GM18499 (cell line): ENCODE measurements around the gene APBA2.

Experiments
- ATAC-seq: cut with Tn5 transposase; IDR thresholded peaks from one replicate; pipeline ENCODE4 v1.9.1; 2021; ENCODE audit warnings: moderate number of reproducible peaks; ENCODE audit not compliant: insufficient read depth, unreplicated experiment

Gene APBA2

GRCh38 chr15:28930011-28930410 is 44.2 kb downstream of the APBA2 start:
- ATAC-seq, result no peak

DNA sequence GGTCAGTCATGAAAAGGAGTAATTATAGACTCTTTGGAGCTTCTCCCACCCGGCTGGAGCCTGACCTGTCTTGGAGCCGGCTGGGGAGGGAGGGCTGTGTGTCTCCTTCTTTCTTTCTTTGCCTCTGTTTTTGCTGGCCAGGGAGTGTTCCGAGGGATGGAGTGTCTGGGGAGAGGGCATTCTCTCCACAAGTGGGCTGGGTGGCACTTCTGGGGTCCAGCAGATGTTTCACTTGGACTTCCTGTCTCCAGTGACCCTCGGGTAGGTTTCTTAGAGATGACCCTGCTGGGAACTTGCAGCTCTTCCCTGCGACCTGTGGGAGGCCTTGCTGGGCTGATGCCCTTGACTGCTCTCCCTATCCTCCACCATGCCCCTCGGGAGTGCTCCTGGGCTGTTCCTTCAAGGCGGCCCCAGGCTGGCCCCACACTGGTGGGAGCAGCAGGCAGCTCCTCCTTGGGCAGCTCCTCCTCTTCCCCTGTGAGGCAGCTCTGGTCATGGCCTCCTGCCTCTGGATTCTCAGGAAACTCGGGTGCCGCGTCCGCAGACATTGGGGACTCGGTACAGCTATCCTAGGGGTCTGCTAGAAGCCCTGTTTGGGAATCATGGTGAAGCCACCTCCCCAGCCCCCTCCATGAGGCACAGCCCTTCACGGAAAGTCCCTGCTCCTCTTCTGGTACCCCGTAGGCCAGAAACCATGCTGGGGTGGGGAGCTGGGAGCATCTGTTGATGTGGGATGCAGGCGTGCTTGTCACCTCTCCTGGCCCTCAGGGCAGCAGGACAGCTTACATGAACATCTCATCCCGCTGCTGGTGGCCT is 44.9 kb downstream of the APBA2 start:
- ATAC-seq, result no peak

DNA sequence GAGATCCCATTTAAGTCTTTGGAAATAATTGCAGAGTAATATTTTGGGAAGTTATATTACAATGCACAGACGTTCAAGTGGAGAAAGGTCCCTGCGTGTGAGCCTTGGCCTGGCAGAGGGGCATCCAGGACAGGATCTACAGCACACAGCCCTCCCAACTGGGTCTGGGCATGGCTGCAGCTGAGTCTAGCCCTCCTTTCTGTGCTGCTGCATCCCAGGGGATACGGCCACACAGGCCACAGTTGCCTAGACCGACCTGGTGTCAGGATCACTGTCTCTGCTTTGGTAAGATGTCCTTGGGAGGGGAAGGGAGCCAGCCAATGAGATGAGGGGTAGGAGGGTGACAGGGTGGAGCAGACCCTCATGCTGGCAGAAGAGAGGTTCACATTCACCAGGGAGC is 46.1 kb downstream of the APBA2 start:
- no peak for ATAC-seq

DNA sequence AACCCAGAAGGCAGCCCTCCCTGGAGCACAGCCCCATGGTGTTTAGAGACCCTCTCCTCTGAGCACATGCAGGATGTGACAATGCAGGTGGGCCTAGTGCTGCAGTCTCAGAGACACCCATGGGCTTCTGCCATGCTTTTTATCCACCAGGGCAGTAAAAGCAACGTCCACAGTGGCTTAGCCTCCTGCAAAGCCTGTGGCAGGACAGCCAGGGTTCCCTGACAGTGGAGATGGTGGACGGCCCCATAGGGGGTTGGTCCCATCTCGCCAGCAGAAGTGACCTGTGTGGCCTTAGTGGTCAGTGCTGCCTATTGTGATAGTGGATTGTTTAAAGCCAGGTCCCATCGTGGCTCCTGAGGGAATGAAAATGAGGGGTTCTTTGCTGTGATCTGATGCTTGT is 46.6 kb downstream of the APBA2 start:
- ATAC-seq, result no peak

DNA sequence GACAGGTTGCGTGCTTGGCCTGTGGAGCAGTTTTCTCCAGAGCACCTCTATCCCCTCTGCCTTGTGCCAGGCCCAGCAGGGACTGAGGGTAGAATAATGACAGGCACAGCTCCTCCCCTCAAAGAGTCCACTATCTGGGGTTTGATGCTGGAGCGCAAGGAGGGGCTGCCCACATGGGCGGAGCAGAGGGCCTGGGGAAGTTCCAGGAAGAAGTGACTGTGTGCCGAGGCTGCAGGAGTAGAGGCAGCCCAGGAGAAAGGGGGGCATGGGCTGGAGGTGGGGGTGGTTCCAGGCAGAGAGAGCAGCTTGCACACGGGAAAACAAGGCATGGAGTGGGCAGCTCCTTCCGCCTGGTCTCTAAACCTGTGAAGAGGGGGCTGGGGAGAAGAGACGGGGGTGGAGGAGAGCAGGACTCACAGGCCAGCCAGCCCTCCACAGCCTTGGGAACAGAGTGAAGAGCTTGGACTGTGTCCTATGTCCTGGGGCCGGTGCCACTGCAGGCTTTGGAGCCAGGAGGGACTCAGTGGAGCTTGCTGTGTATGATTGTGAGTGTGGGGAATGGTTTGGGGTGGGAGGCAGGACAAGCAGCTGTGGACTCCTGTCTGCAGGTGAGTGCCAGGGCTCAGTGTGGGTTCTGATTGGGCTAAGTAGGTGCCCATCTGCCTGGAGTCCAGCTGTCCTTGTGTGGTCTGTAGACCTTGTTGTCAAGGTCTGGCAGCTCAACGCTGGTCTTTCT is 48.1 kb downstream of the APBA2 start:
- no peak for ATAC-seq

DNA sequence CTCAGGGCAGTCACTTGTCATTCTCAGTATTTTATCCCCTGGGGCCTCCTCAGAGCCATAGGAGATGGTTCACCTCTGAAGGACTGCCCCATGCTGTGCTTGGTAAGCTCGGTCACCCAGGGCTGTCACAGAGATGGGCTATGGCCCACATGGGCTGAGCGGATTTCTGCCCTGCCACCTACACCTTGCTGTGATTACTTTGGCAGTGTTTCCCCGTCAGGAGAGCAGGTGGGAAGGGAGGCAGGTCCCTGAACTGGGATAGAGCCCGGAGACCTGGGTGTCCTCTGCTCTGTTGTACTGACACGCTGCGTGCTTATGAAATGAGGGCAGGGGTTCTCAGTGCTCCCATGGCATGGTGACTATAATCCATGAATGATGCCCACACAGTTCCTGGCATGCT is 48.9 kb downstream of the APBA2 start:
- ATAC-seq, result no peak

DNA sequence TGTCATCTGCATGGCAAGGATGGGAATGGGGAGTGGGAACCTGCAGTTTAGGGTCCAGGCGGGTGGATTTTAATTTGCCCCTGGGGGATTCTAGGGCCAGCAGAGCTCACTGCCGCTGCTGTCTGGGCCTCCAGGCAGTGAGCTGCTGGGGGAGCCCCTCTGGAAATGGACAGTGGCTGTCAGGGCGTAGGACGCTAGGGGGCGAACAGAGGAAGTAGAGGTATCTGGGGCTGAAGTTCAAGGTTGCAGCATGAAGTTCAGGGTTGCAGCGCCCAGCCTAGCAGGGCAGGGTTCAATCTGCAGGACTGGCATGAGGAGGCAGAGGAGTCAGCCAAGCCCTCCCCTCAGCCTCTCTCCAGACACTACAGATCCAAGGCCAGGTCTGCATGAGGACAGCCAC is 49.5 kb downstream of the APBA2 start:
- ATAC-seq, result no peak

DNA sequence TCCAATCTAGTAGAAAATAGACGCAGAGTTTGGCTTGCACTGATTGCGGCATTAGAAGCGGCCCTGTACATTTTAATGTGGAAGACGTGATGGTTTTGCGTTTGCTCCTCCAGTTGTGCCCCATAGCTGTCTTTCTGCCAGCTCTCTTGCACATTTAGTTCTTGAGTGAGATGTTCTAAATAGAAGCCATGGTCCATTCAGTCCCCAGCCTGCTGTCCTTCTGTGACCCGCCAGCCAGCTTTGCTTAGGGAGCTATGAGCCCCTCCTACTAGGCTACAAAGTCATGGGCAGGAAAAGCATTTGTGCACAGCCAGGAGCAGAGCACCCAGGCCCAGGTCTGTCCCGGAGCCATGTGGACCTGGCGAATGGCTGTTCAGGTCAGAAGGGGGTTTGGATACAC is 50.3 kb downstream of the APBA2 start:
- no peak for ATAC-seq

DNA sequence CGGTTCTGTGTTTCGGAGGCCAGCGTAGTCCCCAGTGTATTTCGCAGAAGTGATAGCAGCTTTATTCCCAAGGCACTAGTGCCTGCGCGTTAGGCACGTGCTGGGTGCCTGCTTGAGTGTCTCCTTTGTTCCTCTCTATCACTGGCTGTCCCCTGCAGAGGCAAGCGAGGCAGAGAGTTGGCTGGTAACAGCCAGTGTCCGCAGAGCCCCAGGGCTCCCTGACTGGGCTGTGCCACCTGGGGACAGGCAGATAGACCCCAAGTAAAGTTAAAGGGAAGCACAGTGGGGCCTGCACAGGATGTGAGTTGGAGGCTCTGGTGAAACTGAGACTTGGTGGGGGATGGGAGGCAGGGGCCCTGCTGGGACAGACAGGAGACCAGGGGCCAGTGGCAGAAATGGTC is 50.7 kb downstream of the APBA2 start:
- ATAC-seq, result no peak

DNA sequence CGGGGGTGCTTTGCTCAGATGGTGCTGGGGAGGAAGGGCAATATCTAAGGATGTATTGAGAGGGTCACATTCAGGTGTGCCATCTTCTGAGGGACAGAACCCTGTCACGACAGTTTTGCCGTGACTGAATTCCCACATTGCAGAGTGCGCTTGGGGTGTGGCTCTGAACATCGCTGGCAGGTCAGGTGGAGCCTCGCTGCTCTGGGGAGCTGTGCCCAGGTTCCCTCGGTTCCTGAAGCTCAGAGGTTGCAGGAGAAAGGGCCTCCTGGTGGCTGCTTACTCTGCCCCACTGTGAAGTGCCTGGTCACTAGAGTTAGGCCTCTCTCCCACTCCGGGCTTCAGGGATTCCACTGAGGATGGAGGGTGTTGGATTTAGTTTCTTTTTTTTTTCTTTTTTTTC is 51.5 kb downstream of the APBA2 start:
- no peak for ATAC-seq

- ATAC-seq, result no peak
These were observed 56.3 kb downstream of the APBA2 start for GRCh38 chr15:28942046-28942445.

GRCh38 chr15:28942571-28942970 is 56.8 kb downstream of the APBA2 start:
- ATAC-seq, result no peak

DNA sequence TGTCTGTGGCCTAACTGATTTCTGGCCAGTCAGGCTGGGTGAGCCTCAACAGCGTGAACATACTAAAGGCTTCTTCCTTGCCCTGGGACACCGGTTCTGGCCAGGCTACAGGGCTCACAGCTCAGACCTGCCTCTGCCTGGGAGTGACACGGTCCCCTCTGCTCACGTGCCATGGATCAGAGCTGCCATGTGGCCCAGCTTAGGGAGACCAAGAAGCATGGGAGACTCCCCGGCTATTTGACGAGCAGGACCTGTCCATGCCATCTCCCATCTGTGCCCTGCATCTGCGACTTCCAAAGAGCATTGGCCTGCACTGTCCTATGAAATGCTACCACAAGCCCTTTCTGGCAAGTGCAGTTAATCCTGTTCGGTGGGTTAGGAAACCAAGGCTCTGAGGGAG is 57.4 kb downstream of the APBA2 start:
- no peak for ATAC-seq

DNA sequence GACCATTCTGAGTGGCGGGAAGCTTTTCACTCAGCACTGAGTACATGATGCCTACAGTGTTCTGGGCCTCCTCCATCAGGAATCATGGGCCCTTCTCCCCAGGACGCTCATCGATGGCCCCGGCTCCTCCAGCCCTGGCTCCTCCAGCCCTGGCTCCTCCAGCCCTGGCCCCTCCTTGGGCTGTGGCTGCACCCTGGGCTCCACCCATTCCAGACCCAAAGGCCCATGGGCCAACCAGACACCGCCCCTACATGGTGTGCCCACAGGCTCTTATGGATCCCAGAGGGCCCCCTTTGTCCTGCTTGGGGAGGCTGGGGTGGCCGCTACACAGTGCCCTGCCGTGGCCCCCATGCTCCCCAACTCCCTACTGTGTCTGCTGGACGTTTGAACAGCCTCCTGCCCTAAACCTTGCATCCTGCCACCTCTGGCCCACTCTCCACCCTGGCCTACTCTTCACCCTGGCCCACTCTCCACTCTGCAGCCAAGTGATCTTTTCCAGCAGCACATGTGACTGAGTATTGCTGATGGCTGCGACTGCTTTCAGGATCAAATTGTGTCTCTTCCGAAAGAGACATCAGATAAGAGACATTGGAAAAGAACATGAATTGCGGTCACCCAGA is 57.9 kb downstream of the APBA2 start:
- no peak for ATAC-seq

GRCh38 chr15:28944286-28944685 is 58.5 kb downstream of the APBA2 start:
- no peak for ATAC-seq

- no peak for ATAC-seq
These were observed 59.0 kb downstream of the APBA2 start for GRCh38 chr15:28944696-28945300.

- ATAC-seq, result no peak
These were observed 60.0 kb downstream of the APBA2 start for GRCh38 chr15:28945626-28946230.

DNA sequence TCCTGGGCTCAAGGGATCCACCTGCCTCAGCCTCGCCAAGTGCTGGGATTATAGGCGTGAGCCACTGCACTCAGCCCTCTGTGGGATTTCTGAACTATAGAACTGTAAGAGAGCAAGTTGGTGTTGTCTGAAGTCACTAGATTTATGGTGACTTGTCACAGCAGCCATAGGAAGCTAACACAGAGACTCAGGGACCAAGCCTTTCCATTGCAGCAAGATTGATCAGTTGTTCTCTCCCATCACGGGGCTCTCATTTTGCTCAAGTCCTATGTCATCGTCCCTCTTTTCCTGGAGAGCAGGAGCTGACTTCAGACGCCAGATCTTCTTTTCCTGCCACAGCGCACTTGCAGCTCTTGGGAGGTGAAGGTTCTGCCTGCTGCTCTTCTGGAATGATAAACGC is 61.0 kb downstream of the APBA2 start:
- ATAC-seq, result no peak

- no peak for ATAC-seq
These were observed 61.5 kb downstream of the APBA2 start for GRCh38 chr15:28947221-28947674.

DNA sequence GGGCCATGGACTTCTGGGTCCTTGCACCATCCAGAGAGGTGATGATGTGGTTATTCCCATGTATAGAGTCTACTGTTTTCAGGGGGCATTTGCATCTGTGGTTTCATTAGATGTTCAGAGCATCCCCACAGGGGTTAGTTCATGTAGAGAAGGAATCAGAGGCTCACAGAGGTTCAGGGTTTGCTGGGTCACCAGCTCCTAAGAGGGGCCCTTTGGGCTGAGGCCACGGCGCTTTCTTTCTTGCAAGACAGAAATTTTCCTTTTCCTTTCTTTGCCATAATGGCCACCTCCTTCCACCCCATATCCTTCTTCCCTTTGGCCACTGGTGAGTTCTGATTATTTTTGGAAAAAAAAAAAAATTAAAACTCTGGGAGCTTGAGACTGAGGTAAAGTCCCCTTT is 62.3 kb downstream of the APBA2 start:
- ATAC-seq, result no peak

- no peak for ATAC-seq
These were observed 65.1 kb downstream of the APBA2 start for GRCh38 chr15:28950916-28951315.
